ENCODE results near the gene ISG20L2.

DNA sequence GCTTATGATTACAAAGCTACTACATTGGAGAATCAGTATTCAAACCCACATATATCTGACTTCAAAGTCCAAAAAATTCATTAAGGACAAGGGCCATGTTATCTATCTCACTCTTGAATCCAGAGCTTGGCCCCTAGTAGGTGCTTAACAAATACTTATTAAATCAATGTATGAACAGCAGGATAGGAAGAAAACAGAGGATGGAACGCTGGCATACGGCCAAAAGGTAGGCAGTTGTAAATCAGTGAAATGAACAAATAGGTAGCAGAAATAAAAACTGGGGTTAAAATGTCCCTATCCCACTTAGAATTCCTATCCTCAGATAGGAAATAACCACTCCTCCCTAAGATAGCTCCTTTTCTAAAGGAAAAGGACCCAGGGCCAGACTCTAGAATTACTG is 10.3 kb upstream of the ISG20L2 start:
- TF ChIP-seq, protein P1, sequence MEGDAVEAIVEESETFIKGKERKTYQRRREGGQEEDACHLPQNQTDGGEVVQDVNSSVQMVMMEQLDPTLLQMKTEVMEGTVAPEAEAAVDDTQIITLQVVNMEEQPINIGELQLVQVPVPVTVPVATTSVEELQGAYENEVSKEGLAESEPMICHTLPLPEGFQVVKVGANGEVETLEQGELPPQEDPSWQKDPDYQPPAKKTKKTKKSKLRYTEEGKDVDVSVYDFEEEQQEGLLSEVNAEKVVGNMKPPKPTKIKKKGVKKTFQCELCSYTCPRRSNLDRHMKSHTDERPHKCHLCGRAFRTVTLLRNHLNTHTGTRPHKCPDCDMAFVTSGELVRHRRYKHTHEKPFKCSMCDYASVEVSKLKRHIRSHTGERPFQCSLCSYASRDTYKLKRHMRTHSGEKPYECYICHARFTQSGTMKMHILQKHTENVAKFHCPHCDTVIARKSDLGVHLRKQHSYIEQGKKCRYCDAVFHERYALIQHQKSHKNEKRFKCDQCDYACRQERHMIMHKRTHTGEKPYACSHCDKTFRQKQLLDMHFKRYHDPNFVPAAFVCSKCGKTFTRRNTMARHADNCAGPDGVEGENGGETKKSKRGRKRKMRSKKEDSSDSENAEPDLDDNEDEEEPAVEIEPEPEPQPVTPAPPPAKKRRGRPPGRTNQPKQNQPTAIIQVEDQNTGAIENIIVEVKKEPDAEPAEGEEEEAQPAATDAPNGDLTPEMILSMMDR (conservative IDR thresholded peaks at IDR 0.05): no peak
- no peak for TF ChIP-seq EZH2 (IDR thresholded peaks at IDR 0.05; ENCODE audit: low read depth)
